Endometrial microvascular endothelial cells (primary cell): Measurements from ENCODE around the gene CTRB1. TPM values are rescaled to one million over a fixed set of nuclear protein-coding genes. Genes with fewer than 3 reads are reported as not detected.
"Not testable (repeated sequence)": the region's sequence is repeated elsewhere in the genome, so short reads cannot be mapped to it uniquely, and the experiment has no call there.

ENCODE experiments used
- in situ Hi-C: cut with HindIII; loops from 2 replicates; pipeline ENCODE4 v1.10.0; 2017; ENCODE audit warnings: low sequenced_read_pairs, low pct_unique_long_range_greater_than_20kb; ENCODE audit errors: inconsistent ontology term
- total RNA-seq: library from RNA; depleted of rRNA; stranded (reverse); fragments of >200 nt; gene quantifications from one replicate; pipeline ENCODE4 v1.2.3, GENCODE V29; 2015; ENCODE audit errors: inconsistent ontology term

CTRB1 gene
- total RNA-seq, 1 donor from 2014 or later: not detected

GRCh38 chr16:75203096-75203495 is 15.7 kb upstream of the CTRB1 start:
- in situ Hi-C loops: no loop called here

- in situ Hi-C loops: no loop called here
Measured at GRCh38 chr16:75203667-75204409, 14.9 kb upstream of the CTRB1 start.

GRCh38 chr16:75204410-75204758 is 14.4 kb upstream of the CTRB1 start:
- in situ Hi-C loops: no loop called here

GRCh38 chr16:75204905-75205304 is 13.9 kb upstream of the CTRB1 start:
- in situ Hi-C loops: not testable (repeated sequence)

- in situ Hi-C loops: not testable (repeated sequence)
Measured at GRCh38 chr16:75205438-75205837, 13.3 kb upstream of the CTRB1 start.

- in situ Hi-C loops: not testable (repeated sequence)
Measured at GRCh38 chr16:75205961-75206748, 12.6 kb upstream of the CTRB1 start.

GRCh38 chr16:75206749-75207451 is 11.9 kb upstream of the CTRB1 start, which contains the start of gene CTRB2:
CTRB2 (minus strand) TSS chr16:75207161; CDS start chr16:75207141, 20 bp downstream.
- in situ Hi-C loops: no loop called here

GRCh38 chr16:75207831-75208230 is 11.0 kb upstream of the CTRB1 start:
- in situ Hi-C loops: no loop called here

GRCh38 chr16:75208242-75208825 is 10.5 kb upstream of the CTRB1 start:
- in situ Hi-C loops: no loop called here

- in situ Hi-C loops: no loop called here
Measured at GRCh38 chr16:75208861-75209505, 9.8 kb upstream of the CTRB1 start.

GRCh38 chr16:75209514-75209913 is 9.3 kb upstream of the CTRB1 start:
- in situ Hi-C loops: not testable (repeated sequence)

GRCh38 chr16:75209944-75210343 is 8.8 kb upstream of the CTRB1 start:
- in situ Hi-C loops: no loop called here

- in situ Hi-C loops: not testable (repeated sequence)
Measured at GRCh38 chr16:75211286-75211685, 7.5 kb upstream of the CTRB1 start.

GRCh38 chr16:75216127-75216526 is 2.7 kb upstream of the CTRB1 start:
- in situ Hi-C loops: no loop called here

- in situ Hi-C loops: no loop called here
Measured at GRCh38 chr16:75216576-75216975, 2.2 kb upstream of the CTRB1 start.

- in situ Hi-C loops: no loop called here
Measured at GRCh38 chr16:75217389-75217851, 1.4 kb upstream of the CTRB1 start.

- in situ Hi-C loops: no loop called here
Measured at GRCh38 chr16:75219088-75219487, 300 bp downstream of the CTRB1 start.

- in situ Hi-C loops: no loop called here
Measured at GRCh38 chr16:75219838-75220237, 1.1 kb downstream of the CTRB1 start.
